ENCODE results near the gene PDZK1IP1. TPM values are rescaled to one million over a fixed set of nuclear protein-coding genes. Genes with fewer than 3 reads are reported as not detected.
"Not testable (repeated sequence)": the region's sequence is repeated elsewhere in the genome, so short reads cannot be mapped to it uniquely, and the experiment has no call there.

Gene PDZK1IP1
- polyA plus RNA-seq, 1 experiment, result not detected

DNA sequence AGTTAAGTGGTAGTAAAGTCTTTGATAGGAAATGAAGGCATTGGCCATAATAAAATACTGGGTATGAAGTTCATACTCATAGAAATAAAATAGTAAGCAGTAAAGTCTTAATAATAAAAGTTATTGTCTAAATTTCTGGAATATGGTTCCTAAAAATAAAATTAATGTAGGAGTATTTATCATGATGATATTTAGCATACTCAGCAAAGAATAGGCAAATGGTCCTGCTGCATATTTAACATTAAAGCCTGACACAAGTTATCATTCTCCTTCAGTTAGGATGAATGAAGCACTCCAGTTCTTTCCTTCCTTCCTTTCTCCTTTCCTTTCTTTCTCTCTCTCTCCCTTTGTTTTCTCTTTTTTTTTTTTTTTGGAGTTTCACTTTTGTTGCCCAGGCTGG lies 25.3 kb downstream of the PDZK1IP1 start:
- H3K27ac ChIP-seq (ENCODE audit: low read depth, low read length), result no peak overlapping the region
- peaks cover 2% of the 10 kb centered on the region for H3K27me3 ChIP-seq (ENCODE audit: control insufficient read depth, insufficient read depth, low read length)
- no peaks in the 10 kb centered on the region for H3K9me3 ChIP-seq (ENCODE audit: control insufficient read depth, insufficient read depth, low read length)
- CTCF ChIA-PET, result interaction anchor here (0.7 kb wide), 1 partner anchor 98 kb away, joined by 3 read pairs; no protein-coding TSS in a partner anchor
- no peak for DNase-seq (ENCODE audit: low read depth, low spot score)
- POLR2A ChIA-PET, result interaction anchor here (0.7 kb wide), 1 partner anchor 401 kb away, joined by 10 read pairs; no protein-coding TSS in a partner anchor
- TF ChIP-seq, protein P1, sequence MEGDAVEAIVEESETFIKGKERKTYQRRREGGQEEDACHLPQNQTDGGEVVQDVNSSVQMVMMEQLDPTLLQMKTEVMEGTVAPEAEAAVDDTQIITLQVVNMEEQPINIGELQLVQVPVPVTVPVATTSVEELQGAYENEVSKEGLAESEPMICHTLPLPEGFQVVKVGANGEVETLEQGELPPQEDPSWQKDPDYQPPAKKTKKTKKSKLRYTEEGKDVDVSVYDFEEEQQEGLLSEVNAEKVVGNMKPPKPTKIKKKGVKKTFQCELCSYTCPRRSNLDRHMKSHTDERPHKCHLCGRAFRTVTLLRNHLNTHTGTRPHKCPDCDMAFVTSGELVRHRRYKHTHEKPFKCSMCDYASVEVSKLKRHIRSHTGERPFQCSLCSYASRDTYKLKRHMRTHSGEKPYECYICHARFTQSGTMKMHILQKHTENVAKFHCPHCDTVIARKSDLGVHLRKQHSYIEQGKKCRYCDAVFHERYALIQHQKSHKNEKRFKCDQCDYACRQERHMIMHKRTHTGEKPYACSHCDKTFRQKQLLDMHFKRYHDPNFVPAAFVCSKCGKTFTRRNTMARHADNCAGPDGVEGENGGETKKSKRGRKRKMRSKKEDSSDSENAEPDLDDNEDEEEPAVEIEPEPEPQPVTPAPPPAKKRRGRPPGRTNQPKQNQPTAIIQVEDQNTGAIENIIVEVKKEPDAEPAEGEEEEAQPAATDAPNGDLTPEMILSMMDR (IDR thresholded peaks at IDR 0.05; ENCODE audit: low read depth, low read length), result no peak
- H3K4me3 ChIP-seq (ENCODE audit: low read depth, low read length), result no peak overlapping the region

GRCh38 chr1:47161298-47162040 lies 28.4 kb downstream of the PDZK1IP1 start:
- CTCF ChIA-PET, result no interaction called here

DNA sequence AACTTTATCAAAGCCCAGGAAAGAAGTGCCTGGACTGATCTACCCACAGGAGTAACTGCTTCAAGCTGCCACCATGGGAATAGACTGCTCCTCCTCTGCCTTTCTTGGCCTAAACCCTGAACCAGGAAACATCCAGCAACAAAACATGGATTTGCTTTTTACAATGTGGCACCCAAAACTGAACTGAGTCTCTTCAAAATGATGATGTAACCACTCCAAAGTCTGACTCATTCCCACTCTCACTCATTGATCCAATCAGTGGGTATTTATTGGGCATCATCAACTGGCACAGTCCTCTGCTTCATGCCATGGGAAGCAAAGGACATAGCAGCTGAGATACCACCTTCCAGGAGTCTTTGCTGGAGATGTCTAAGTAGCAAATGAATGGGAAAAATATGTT lies 29.1 kb downstream of the PDZK1IP1 start:
- H3K9me3 ChIP-seq (ENCODE audit: control insufficient read depth, insufficient read depth, low read length), result no peaks in the 10 kb centered on the region
- TF ChIP-seq, protein P1 (IDR thresholded peaks at IDR 0.05; ENCODE audit: low read depth, low read length), result no peak
- H3K27me3 ChIP-seq (ENCODE audit: control insufficient read depth, insufficient read depth, low read length), result peaks cover 2% of the 10 kb centered on the region
- no peak overlapping the region for H3K27ac ChIP-seq (ENCODE audit: low read depth, low read length)
- ChIA-PET CTCF (no interaction called here), POLR2A (no interaction called here)
- H3K4me3 ChIP-seq (ENCODE audit: low read depth, low read length), result no peak overlapping the region
- DNase-seq (ENCODE audit: low read depth, low spot score), result no peak

More at GRCh38 chr1:47161298-47162040, 28.4 kb downstream of the PDZK1IP1 start:
- Histone ChIP-seq H3K27me3 (ENCODE audit: control insufficient read depth, insufficient read depth, low read length) (peaks cover 2% of the 10 kb centered on the region), H3K9me3 (ENCODE audit: control insufficient read depth, insufficient read depth, low read length) (no peaks in the 10 kb centered on the region), H3K27ac (ENCODE audit: low read depth, low read length) (no peak overlapping the region), H3K4me3 (ENCODE audit: low read depth, low read length) (no peak overlapping the region)
- POLR2A ChIA-PET, result no interaction called here
- TF ChIP-seq, protein P1 (IDR thresholded peaks at IDR 0.05; ENCODE audit: low read depth, low read length), result no peak
- DNase-seq (ENCODE audit: low read depth, low spot score), result no peak

DNA sequence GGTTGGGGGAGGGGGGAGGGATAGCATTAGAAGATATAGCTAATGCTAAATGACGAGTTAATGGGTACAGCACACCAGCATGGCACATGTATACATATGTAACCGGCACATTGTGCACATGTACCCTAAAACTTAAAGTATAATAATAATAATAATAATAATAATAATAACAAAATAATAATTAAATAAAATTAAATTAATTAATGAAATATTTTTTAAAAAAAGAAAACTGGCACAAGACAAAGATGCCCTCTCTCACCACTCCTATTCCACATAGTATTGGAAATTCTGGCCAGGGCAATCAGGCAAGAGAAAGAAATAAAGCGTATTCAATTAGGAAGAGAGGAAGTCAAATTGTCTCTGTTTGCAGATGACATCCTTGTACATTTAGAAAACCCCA lies 31.9 kb downstream of the PDZK1IP1 start:
- H3K27ac ChIP-seq (ENCODE audit: low read depth, low read length); CTCF ChIA-PET; POLR2A ChIA-PET; DNase-seq (ENCODE audit: low read depth, low spot score); H3K27me3 ChIP-seq (ENCODE audit: control insufficient read depth, insufficient read depth, low read length); H3K4me3 ChIP-seq (ENCODE audit: low read depth, low read length); H3K9me3 ChIP-seq (ENCODE audit: control insufficient read depth, insufficient read depth, low read length): not testable (repeated sequence)

- DNase-seq (ENCODE audit: low read depth, low spot score); H3K27ac ChIP-seq (ENCODE audit: low read depth, low read length); H3K27me3 ChIP-seq (ENCODE audit: control insufficient read depth, insufficient read depth, low read length); H3K9me3 ChIP-seq (ENCODE audit: control insufficient read depth, insufficient read depth, low read length); H3K4me3 ChIP-seq (ENCODE audit: low read depth, low read length); POLR2A ChIA-PET: not testable (repeated sequence)
- CTCF ChIA-PET, result interaction anchor here (1.0 kb wide), 1 partner anchor 22 kb away, joined by 4 read pairs; no protein-coding TSS in a partner anchor
These were observed 33.4 kb downstream of the PDZK1IP1 start for GRCh38 chr1:47156457-47156856.

DNA sequence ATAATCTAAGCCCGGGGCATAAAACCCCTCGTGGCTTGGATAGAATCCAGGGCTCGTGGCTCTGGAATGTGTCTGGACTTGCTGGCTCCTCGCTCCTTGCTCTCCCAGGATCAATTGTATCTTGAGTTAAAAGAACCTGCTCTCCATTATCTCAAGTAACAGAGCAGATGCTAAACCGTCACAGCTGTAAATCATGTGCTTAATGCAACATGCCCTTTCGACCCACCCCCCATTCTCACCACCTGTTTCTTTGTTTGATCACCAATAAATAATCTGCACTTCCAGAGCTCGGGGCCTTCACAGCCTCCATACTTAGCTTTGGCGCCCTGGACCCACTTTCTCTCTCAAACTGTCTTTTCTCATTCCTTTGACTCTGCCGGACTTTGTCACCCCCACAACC lies 40.7 kb downstream of the PDZK1IP1 start:
- H3K27ac ChIP-seq (ENCODE audit: low read depth, low read length); H3K9me3 ChIP-seq (ENCODE audit: control insufficient read depth, insufficient read depth, low read length); CTCF ChIA-PET; H3K27me3 ChIP-seq (ENCODE audit: control insufficient read depth, insufficient read depth, low read length); POLR2A ChIA-PET; H3K4me3 ChIP-seq (ENCODE audit: low read depth, low read length); DNase-seq (ENCODE audit: low read depth, low spot score): not testable (repeated sequence)
